Measurements from ENCODE around the gene HAND2.

Gene HAND2

GRCh38 chr4:173531086-173531965, 1.3 kb upstream of the HAND2 start:
- no peak overlapping the region for H3K4me2 ChIP-seq (ENCODE audit: insufficient read depth, low read length)
- TF ChIP-seq EZH2 (IDR thresholded peaks at IDR 0.05; ENCODE audit: borderline replicate concordance, low read depth, low read length, severe bottlenecking) (no peak), CTCF (IDR thresholded peaks at IDR 0.05; ENCODE audit: borderline replicate concordance, extremely low read depth, low read length, poor library complexity, severe bottlenecking) (no peak)

GRCh38 chr4:173530326-173531085, 477 bp upstream of the HAND2 start:
- TF ChIP-seq CTCF (IDR thresholded peaks at IDR 0.05; ENCODE audit: borderline replicate concordance, extremely low read depth, low read length, poor library complexity, severe bottlenecking) (no peak), EZH2 (IDR thresholded peaks at IDR 0.05; ENCODE audit: borderline replicate concordance, low read depth, low read length, severe bottlenecking) (no peak)
- peaks cover 7% of the 10 kb centered on the region for H3K27me3 ChIP-seq (ENCODE audit: insufficient read depth, low read length, poor library complexity)
- H3K4me3 ChIP-seq (ENCODE audit: low read depth in 1 of 2, low read length in 2 of 2), result no peak overlapping the region
- H3K4me2 ChIP-seq (ENCODE audit: insufficient read depth, low read length), result no peak overlapping the region
- ATAC-seq (ENCODE audit: insufficient read depth, low read depth) (no peak), DNase-seq (no peak)
- no peaks in the 10 kb centered on the region for H3K36me3 ChIP-seq (ENCODE audit: insufficient read depth, low read length)
- no peaks in the 10 kb centered on the region for H3K4me1 ChIP-seq (ENCODE audit: insufficient read depth, low read length)
- no peaks in the 10 kb centered on the region for H3K9me3 ChIP-seq (ENCODE audit: insufficient read depth, low read length, severe bottlenecking)
- no peak overlapping the region for H3K27ac ChIP-seq (ENCODE audit: low read length)
- H3K79me2 ChIP-seq (ENCODE audit: insufficient read depth, low read length), result no peaks in the 10 kb centered on the region
- no peak overlapping the region for H2AFZ ChIP-seq (ENCODE audit: low read depth, low read length)
- H3K9ac ChIP-seq (ENCODE audit: low read depth, low read length), result no peak overlapping the region
- no peaks in the 10 kb centered on the region for H4K20me1 ChIP-seq (ENCODE audit: insufficient read depth, low read length)

More at GRCh38 chr4:173531086-173531965, 1.3 kb upstream of the HAND2 start:
- H3K9me3 ChIP-seq (ENCODE audit: insufficient read depth, low read length, severe bottlenecking), result no peaks in the 10 kb centered on the region
- no peak overlapping the region for H3K9ac ChIP-seq (ENCODE audit: low read depth, low read length)
- no peak overlapping the region for H2AFZ ChIP-seq (ENCODE audit: low read depth, low read length)
- no peaks in the 10 kb centered on the region for H3K79me2 ChIP-seq (ENCODE audit: insufficient read depth, low read length)
- H4K20me1 ChIP-seq (ENCODE audit: insufficient read depth, low read length), result no peaks in the 10 kb centered on the region
- no peak overlapping the region for H3K4me3 ChIP-seq (ENCODE audit: low read depth in 1 of 2, low read length in 2 of 2)
- ATAC-seq (ENCODE audit: insufficient read depth, low read depth), result no peak
- no peak for DNase-seq
- H3K27me3 ChIP-seq (ENCODE audit: insufficient read depth, low read length, poor library complexity), result peaks cover 8% of the 10 kb centered on the region
- no peak overlapping the region for H3K27ac ChIP-seq (ENCODE audit: low read length)
- H3K36me3 ChIP-seq (ENCODE audit: insufficient read depth, low read length), result no peaks in the 10 kb centered on the region
- no peaks in the 10 kb centered on the region for H3K4me1 ChIP-seq (ENCODE audit: insufficient read depth, low read length)

GRCh38 chr4:173528378-173529321, 1.4 kb downstream of the HAND2 start:
- no peak overlapping the region for H3K9ac ChIP-seq (ENCODE audit: low read depth, low read length)
- no peak overlapping the region for H3K27ac ChIP-seq (ENCODE audit: low read length)
- H3K4me2 ChIP-seq (ENCODE audit: insufficient read depth, low read length), result no peak overlapping the region
- no peaks in the 10 kb centered on the region for H3K36me3 ChIP-seq (ENCODE audit: insufficient read depth, low read length)
- DNase-seq, result no peak
- ATAC-seq (ENCODE audit: insufficient read depth, low read depth), result no peak
- H4K20me1 ChIP-seq (ENCODE audit: insufficient read depth, low read length), result no peaks in the 10 kb centered on the region
- no peak for TF ChIP-seq EZH2 (IDR thresholded peaks at IDR 0.05; ENCODE audit: borderline replicate concordance, low read depth, low read length, severe bottlenecking)
- TF ChIP-seq CTCF (IDR thresholded peaks at IDR 0.05; ENCODE audit: borderline replicate concordance, extremely low read depth, low read length, poor library complexity, severe bottlenecking), result no peak
- no peak overlapping the region for H3K4me3 ChIP-seq (ENCODE audit: low read depth in 1 of 2, low read length in 2 of 2)
- no peak overlapping the region for H2AFZ ChIP-seq (ENCODE audit: low read depth, low read length)
- no peaks in the 10 kb centered on the region for H3K27me3 ChIP-seq (ENCODE audit: insufficient read depth, low read length, poor library complexity)
- H3K9me3 ChIP-seq (ENCODE audit: insufficient read depth, low read length, severe bottlenecking), result no peaks in the 10 kb centered on the region
- no peaks in the 10 kb centered on the region for H3K4me1 ChIP-seq (ENCODE audit: insufficient read depth, low read length)
- no peaks in the 10 kb centered on the region for H3K79me2 ChIP-seq (ENCODE audit: insufficient read depth, low read length)

Measured in DND-41 (cell line).